IMR-90 (cell line): ENCODE data around the gene RBFOX1. TPM values are rescaled to one million over a fixed set of nuclear protein-coding genes. Genes with fewer than 3 reads are reported as not detected.

Experiments used
- ATAC-seq: fragments of 200-7000 bp; cut with Tn5 transposase; 2 replicates; pipeline ENCODE4 v1.9.1; 2020; ENCODE audit warnings: low read depth, mild to moderate bottlenecking, moderate library complexity
- BruUV-seq: library from RNA; stranded (reverse); fragments of 400-500 nt; replicated peaks from 2 replicates; lab custom pipeline; 2021; lab: Mats Ljungman, UMichigan
- CTCF ChIA-PET: fragments of 300-600 bp; formaldehyde crosslinking; extraction: SDS; loops from one replicate; lab custom pipeline; 2021; ENCODE audit warnings: antibody characterized with exemption; lab: Yijun Ruan, JAX
- POLR2A ChIA-PET: fragments of 300-600 bp; sonication (Branson Sonifier 250); formaldehyde crosslinking; loops from one replicate; lab custom pipeline; 2022; ENCODE audit warnings: antibody characterized with exemption; ENCODE audit not compliant: unreplicated experiment; lab: Charles Lee
- DNase-seq: peaks from one replicate; pipeline ENCODE4 v3.0.0; 2013
- H2AFZ ChIP-seq: replicated peaks from 2 replicates; pipeline ENCODE3; 2013; ENCODE audit warnings: low read length, mild to moderate bottlenecking; ENCODE audit not compliant: poor library complexity
- H2AK5ac ChIP-seq: 2 replicates; pipeline ENCODE4 v1.6.1; 2013; ENCODE audit warnings: low read depth, low read length, inconsistent platforms
- H2AK9ac ChIP-seq: replicated peaks from 2 replicates; pipeline ENCODE3; 2013; ENCODE audit warnings: mild to moderate bottlenecking, low read depth, low read length, moderate library complexity; ENCODE audit not compliant: poor library complexity
- H2BK120ac ChIP-seq: 2 replicates; pipeline ENCODE4 v1.6.1; 2013; ENCODE audit warnings: low read depth, low read length, inconsistent platforms
- H2BK15ac ChIP-seq: 3 replicates; pipeline ENCODE4 v1.6.1; 2013; ENCODE audit warnings: low read depth, low read length, inconsistent platforms
- H2BK20ac ChIP-seq: 2 replicates; pipeline ENCODE4 v1.6.1; 2013; ENCODE audit warnings: low read depth, mild to moderate bottlenecking, inconsistent platforms, low read length, moderate library complexity
- H2BK5ac ChIP-seq: 2 replicates; pipeline ENCODE4 v1.6.1; 2013; ENCODE audit warnings: mild to moderate bottlenecking, low read depth, low read length, inconsistent platforms; ENCODE audit not compliant: poor library complexity, severe bottlenecking
- H3K14ac ChIP-seq: replicated peaks from 2 replicates; pipeline ENCODE4 v1.6.1; 2013; ENCODE audit warnings: low read depth, low read length, inconsistent platforms
- H3K18ac ChIP-seq: 2 replicates; pipeline ENCODE4 v1.6.1; 2013; ENCODE audit warnings: low read depth, low read length, control low read depth
- H3K23ac ChIP-seq: 2 replicates; pipeline ENCODE4 v1.6.1; 2013; ENCODE audit warnings: low read depth, low read length, inconsistent platforms
- H3K27ac ChIP-seq: 2 replicates; pipeline ENCODE4 v1.5.1; 2013; ENCODE audit warnings: mild to moderate bottlenecking, control low read depth, low read length; ENCODE audit not compliant: insufficient read depth
- H3K27me3 ChIP-seq: 2 replicates; pipeline ENCODE4 v1.6.1; 2013; ENCODE audit warnings: low read length; ENCODE audit not compliant: control insufficient read depth, insufficient read depth
- H3K36me3 ChIP-seq: 2 replicates; pipeline ENCODE4 v1.6.1; 2013; ENCODE audit warnings: low read length, mixed read lengths; ENCODE audit not compliant: control insufficient read depth, insufficient read depth
- H3K4ac ChIP-seq: 2 replicates; pipeline ENCODE4 v1.6.1; 2013; ENCODE audit warnings: low read depth, low read length, inconsistent platforms
- H3K4me1 ChIP-seq: 2 replicates; pipeline ENCODE4 v1.6.1; 2013; ENCODE audit warnings: low read length, mixed read lengths; ENCODE audit not compliant: control insufficient read depth, insufficient read depth
- H3K4me2 ChIP-seq: 2 replicates; pipeline ENCODE4 v1.6.1; 2013; ENCODE audit warnings: low read depth, mild to moderate bottlenecking, control low read depth, low read length, moderate library complexity
- H3K4me3 ChIP-seq: 2 replicates; pipeline ENCODE4 v1.5.1; 2013; ENCODE audit warnings: low read depth, mild to moderate bottlenecking, control low read depth, low read length, moderate library complexity; ENCODE audit not compliant: insufficient read depth
- H3K56ac ChIP-seq: 2 replicates; pipeline ENCODE4 v1.6.1; 2013; ENCODE audit warnings: low read length, inconsistent platforms; ENCODE audit not compliant: insufficient read depth; ENCODE audit errors: extremely low read depth
- H3K79me1 ChIP-seq, 2 experiments: 2 replicates each; pipeline ENCODE4 v1.6.1; 2013; ENCODE audit warnings: low read length in 2 of 2, inconsistent platforms in 1 of 2, low read depth in 1 of 2
- H3K9ac ChIP-seq: 2 replicates; pipeline ENCODE4 v1.6.1; 2013; ENCODE audit warnings: low read depth, low read length, control low read depth
- H3K9me1 ChIP-seq: 2 replicates; pipeline ENCODE4 v1.6.1; 2013; ENCODE audit warnings: low read length, inconsistent platforms; ENCODE audit not compliant: insufficient read depth
- H3K9me3 ChIP-seq: 2 replicates; pipeline ENCODE4 v1.6.1; 2013; ENCODE audit warnings: low read length; ENCODE audit not compliant: control insufficient read depth, insufficient read depth
- H4K20me1 ChIP-seq: 2 replicates; pipeline ENCODE4 v1.6.1; 2013; ENCODE audit warnings: low read length, inconsistent platforms; ENCODE audit not compliant: insufficient read depth
- H4K5ac ChIP-seq: 2 replicates; pipeline ENCODE4 v1.6.1; 2013; ENCODE audit warnings: mild to moderate bottlenecking, low read depth, low read length, control low read depth
- H4K8ac ChIP-seq, 2 experiments: 2 replicates each; pipeline ENCODE4 v1.6.1; 2013; ENCODE audit warnings: low read depth in 2 of 2, low read length in 2 of 2, control low read depth in 1 of 2, inconsistent platforms in 1 of 2
- H4K91ac ChIP-seq: 2 replicates; pipeline ENCODE4 v1.6.1; 2013; ENCODE audit warnings: low read depth, low read length, inconsistent platforms; ENCODE audit not compliant: insufficient read depth
- CEBPB ChIP-seq: IDR thresholded peaks from 2 replicates; pipeline ENCODE4 v1.6.1; 2012; ENCODE audit warnings: low read depth, low read length, improper control_type of control experiment
- CHD1 ChIP-seq: IDR thresholded peaks from 2 replicates; pipeline ENCODE4 v1.6.1; 2012; ENCODE audit warnings: low read depth, low read length, improper control_type of control experiment
- CTCF ChIP-seq: conservative IDR thresholded peaks from 2 replicates; pipeline ENCODE4 v1.5.1; 2012; ENCODE audit warnings: mild to moderate bottlenecking, low read depth, low read length, improper control_type of control experiment
- ELK1 ChIP-seq: fragments of 150-350 bp; IDR thresholded peaks from 2 replicates; pipeline ENCODE4 v1.6.1; 2016; ENCODE audit warnings: low read depth, mild to moderate bottlenecking, low read length, moderate library complexity, borderline replicate concordance
- MAFK ChIP-seq: IDR thresholded peaks from 2 replicates; pipeline ENCODE4 v1.6.1; 2012; ENCODE audit warnings: low read depth, low read length, improper control_type of control experiment
- MXI1 ChIP-seq: IDR thresholded peaks from 2 replicates; pipeline ENCODE4 v1.6.1; 2012; ENCODE audit warnings: low read depth, mild to moderate bottlenecking, low read length, moderate library complexity, borderline replicate concordance
- NFE2L2 ChIP-seq: fragments of 150-350 bp; IDR thresholded peaks from 2 replicates; pipeline ENCODE4 v1.6.1; 2016; ENCODE audit warnings: low read depth, mild to moderate bottlenecking, low read length
- POLR2A ChIP-seq: IDR thresholded peaks from 2 replicates; pipeline ENCODE4 v1.6.1; 2012; ENCODE audit warnings: mild to moderate bottlenecking, low read depth, low read length
- RCOR1 ChIP-seq: IDR thresholded peaks from 2 replicates; pipeline ENCODE4 v1.6.1; 2012; ENCODE audit warnings: mild to moderate bottlenecking, low read length, improper control_type of control experiment; ENCODE audit not compliant: insufficient replicate concordance
- RFX5 ChIP-seq: IDR thresholded peaks from 2 replicates; pipeline ENCODE4 v1.8.0; 2012; ENCODE audit warnings: low read depth, mild to moderate bottlenecking, low read length, moderate library complexity
- WGBS, 2 experiments: methylation state at CpG; one replicate each; pipeline versions ENCODE4 v1.1.5 to v1.1.7; 2013; ENCODE audit warnings: missing lambda C conversion rate in 2 of 2; ENCODE audit not compliant: insufficient read length in 1 of 2; ENCODE audit errors: extremely low coverage in 2 of 2; 5-methylcytosine and 5-hydroxymethylcytosine counted together
- dilution Hi-C: fragments of 300-500 bp; cut with HindIII; formaldehyde crosslinking; loops from one replicate; pipeline ENCODE4 v1.14.3; 2018; ENCODE audit warnings: low sequenced_read_pairs; ENCODE audit not compliant: unreplicated experiment
- in situ Hi-C: fragments of 300-500 bp; cut with MboI; formaldehyde crosslinking; loops from 3 replicates; pipeline ENCODE4 v1.14.3; 2019; ENCODE audit warnings: low sequenced_read_pairs, inconsistent platforms, mixed read lengths
- intact Hi-C: fragments of 100-400 bp; cut with micrococcal nuclease; formaldehyde crosslinking; loops from 2 replicates; pipeline ENCODE4 v1.10.0; 2022
- polyA plus RNA-seq, 3 experiments: library from polyadenylated mRNA; depleted of rRNA; stranded (reverse); fragments of >200 nt; gene quantifications; 2 replicates each; pipeline ENCODE4 v1.2.3, GENCODE V29; 2012; ENCODE audit warnings: low replicate concordance in 1 of 3
- total RNA-seq: library from RNA; depleted of rRNA; stranded (reverse); fragments of >200 nt; gene quantifications from 2 replicates; pipeline ENCODE4 v1.2.3, GENCODE V29; 2012

RBFOX1 gene
- total and polyA plus RNA-seq, 2 of the 4 experiments (the other 2 are of a cell fraction) = not detected

- intact Hi-C loops = no loop called here
- ATAC-seq = no peak
Measured at GRCh38 chr16:7524419-7524818, 191.8 kb downstream of the RBFOX1 start.

More at GRCh38 chr16:7524419-7524818, 191.8 kb downstream of the RBFOX1 start:
- ChIA-PET POLR2A (no interaction called here), CTCF (interaction anchor here (1.1 kb wide), 1 partner anchor 12 kb away, joined by 4 read pairs; no protein-coding TSS in a partner anchor)
- Histone ChIP-seq H3K27ac (no peak overlapping the region), H3K14ac (no peak overlapping the region), H2AFZ (no peak overlapping the region), H3K9me1 (no peaks in the 10 kb centered on the region), H3K27me3 (no peaks in the 10 kb centered on the region), H4K8ac (no peak overlapping the region), H2BK20ac (no peak overlapping the region), H2BK15ac (no peak overlapping the region), H3K4me1 (no peaks in the 10 kb centered on the region), H3K79me1 (no peaks in the 10 kb centered on the region), H3K4me3 (no peak overlapping the region), H3K56ac (no peak overlapping the region), H3K9ac (no peak overlapping the region), H4K91ac (no peak overlapping the region), H3K4me2 (no peak overlapping the region), H2AK9ac (no peak overlapping the region), H2BK120ac (no peak overlapping the region), H3K9me3 (peaks cover 13% of the 10 kb centered on the region), H3K4ac (no peak overlapping the region), H4K20me1 (no peaks in the 10 kb centered on the region), H3K23ac (no peak overlapping the region), H2BK5ac (no peak overlapping the region), H4K5ac (no peak overlapping the region), H3K18ac (no peak overlapping the region), H3K36me3 (no peaks in the 10 kb centered on the region), H2AK5ac (no peak overlapping the region)
- no peak for DNase-seq
- WGBS, 2 experiments = no CpG with 5 or more reads among the region's 5 CpGs
- TF ChIP-seq ELK1 = no peak
- TF ChIP-seq POLR2A = no peak
- TF ChIP-seq MXI1 = no peak
- TF ChIP-seq MAFK = no peak
- no peak for TF ChIP-seq RFX5
- TF ChIP-seq NFE2L2 = no peak
- no peak for TF ChIP-seq RCOR1
- no peak for TF ChIP-seq CHD1
- TF ChIP-seq CTCF = no peak
- TF ChIP-seq CEBPB = no peak
- in situ Hi-C loops (no loop called here), dilution Hi-C loops (no loop called here)
- no TSS peak for BruUV-seq
